Epithelial cell of proximal tubule (primary cell): ENCODE data around the gene RIMBP2. TPM values are rescaled to one million over a fixed set of nuclear protein-coding genes. Genes with fewer than 3 reads are reported as not detected.

Experiments
- DNase-seq: peaks from one replicate; pipeline ENCODE4 v3.0.0-alpha.2; 2011; ENCODE audit warnings: low read depth
- H3K4me3 ChIP-seq: 2 replicates; pipeline ENCODE4 v1.5.1; 2011; ENCODE audit warnings: low read depth, mild to moderate bottlenecking, low read length
- CTCF ChIP-seq: conservative IDR thresholded peaks from 2 replicates; pipeline ENCODE4 v1.5.1; 2012; ENCODE audit warnings: low read depth, mild to moderate bottlenecking, low read length
- total RNA-seq: library from RNA; depleted of rRNA; stranded (reverse); fragments of >200 nt; gene quantifications from 2 replicates; pipeline ENCODE4 v1.2.3, GENCODE V29; 2015

The RIMBP2 gene
- total RNA-seq, 1 donor from 2014 or later = 0.98 TPM

GRCh38 chr12:130622803-130623202 is 93.3 kb downstream of the RIMBP2 start:
- no peak overlapping the region for H3K4me3 ChIP-seq
- DNase-seq = no peak
- no peak for TF ChIP-seq CTCF

- TF ChIP-seq CTCF = no peak
- H3K4me3 ChIP-seq = no peak overlapping the region
Observed at GRCh38 chr12:130621696-130622298, 94.3 kb downstream of the RIMBP2 start.

GRCh38 chr12:130620756-130621155 is 95.3 kb downstream of the RIMBP2 start:
- H3K4me3 ChIP-seq = no peak overlapping the region
- DNase-seq = no peak
- TF ChIP-seq CTCF = no peak

More at GRCh38 chr12:130621696-130622298, 94.3 kb downstream of the RIMBP2 start:
- no peak for DNase-seq

GRCh38 chr12:130620281-130620680 is 95.8 kb downstream of the RIMBP2 start:
- H3K4me3 ChIP-seq = no peak overlapping the region
- TF ChIP-seq CTCF = no peak
- no peak for DNase-seq

GRCh38 chr12:130619385-130620001 is 96.6 kb downstream of the RIMBP2 start:
- H3K4me3 ChIP-seq = no peak overlapping the region
- no peak for DNase-seq
- no peak for TF ChIP-seq CTCF

- DNase-seq = no peak
- no peak for TF ChIP-seq CTCF
- H3K4me3 ChIP-seq = no peak overlapping the region
Observed at GRCh38 chr12:130617219-130617618, 98.9 kb downstream of the RIMBP2 start.

GRCh38 chr12:130615861-130616345 is 100.2 kb downstream of the RIMBP2 start:
- DNase-seq = no peak
- H3K4me3 ChIP-seq = no peak overlapping the region
- TF ChIP-seq CTCF = no peak
